C4-2B (cell line): Measurements from ENCODE around the gene BRWD1.
A peak's percentile ranks its signal among the peaks of the same experiment; 100 is the strongest.

Experiments used
- H3K27ac ChIP-seq: fragments of 450-650 bp; 2 replicates; pipeline ENCODE4 v1.5.1; 2017
- ZFX ChIP-seq: fragments of 450-650 bp; IDR thresholded peaks from 2 replicates; pipeline ENCODE4 v1.6.1; 2017
- TF ChIP-seq, protein P1 (sequence below): fragments of 450-650 bp; conservative IDR thresholded peaks from 2 replicates; pipeline ENCODE4 v1.5.1; 2017; ENCODE audit warnings: mild to moderate bottlenecking

BRWD1 gene

DNA sequence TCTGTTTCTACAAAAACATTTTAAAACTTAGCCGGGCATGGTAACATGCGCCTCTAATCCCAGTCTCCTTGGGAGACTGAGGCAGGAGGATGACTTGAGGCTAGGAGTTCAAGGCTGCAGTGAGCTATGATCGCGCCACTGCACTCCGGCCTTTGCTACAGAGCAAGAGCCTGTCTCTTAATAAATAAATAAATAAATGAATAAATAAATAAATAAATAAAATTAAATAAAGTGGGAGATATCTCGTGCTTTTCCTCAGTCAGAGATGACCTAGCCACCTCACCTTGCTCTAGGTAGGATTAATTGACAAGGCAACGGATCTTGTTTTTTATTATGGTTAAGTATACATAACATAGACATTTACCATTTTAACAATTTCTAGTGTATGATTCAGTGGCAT, 14.3 kb upstream of the BRWD1 start:
- no peak overlapping the region for H3K27ac ChIP-seq

DNA sequence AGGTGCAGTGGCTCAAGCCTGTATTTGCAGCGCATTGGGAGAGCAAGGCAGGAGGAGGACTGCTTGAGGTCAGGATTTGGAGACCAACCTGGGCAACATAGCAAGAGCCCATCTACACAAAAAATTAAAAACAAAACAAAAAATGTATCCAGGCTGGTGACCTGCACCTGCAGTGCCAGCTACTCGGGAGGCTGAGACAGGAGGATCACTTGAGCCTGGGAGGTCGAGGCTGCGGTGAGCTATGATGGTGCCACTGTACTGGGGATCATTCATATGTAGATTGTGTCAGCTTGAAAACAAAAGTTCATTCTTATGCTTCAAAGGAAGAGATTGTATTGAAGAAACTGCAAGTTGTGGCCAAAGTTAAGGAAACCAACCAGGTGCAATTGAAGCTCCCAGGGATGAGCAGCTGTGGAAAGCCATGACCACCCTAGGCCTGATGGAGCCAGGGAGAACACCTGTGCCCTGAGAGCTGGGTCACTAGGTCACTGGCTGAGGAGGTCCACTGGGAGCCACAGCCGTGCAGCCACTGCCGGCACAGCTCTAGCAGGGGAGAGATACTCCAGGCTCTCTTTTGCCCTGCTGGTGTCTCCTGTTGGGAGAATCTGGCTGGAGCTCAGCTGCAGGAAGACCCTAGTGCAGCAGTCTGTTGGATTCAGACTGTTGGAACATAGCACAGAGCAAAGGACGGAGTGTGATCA, 13.3 kb upstream of the BRWD1 start:
- no peak for TF ChIP-seq ZFX
- TF ChIP-seq, protein P1, sequence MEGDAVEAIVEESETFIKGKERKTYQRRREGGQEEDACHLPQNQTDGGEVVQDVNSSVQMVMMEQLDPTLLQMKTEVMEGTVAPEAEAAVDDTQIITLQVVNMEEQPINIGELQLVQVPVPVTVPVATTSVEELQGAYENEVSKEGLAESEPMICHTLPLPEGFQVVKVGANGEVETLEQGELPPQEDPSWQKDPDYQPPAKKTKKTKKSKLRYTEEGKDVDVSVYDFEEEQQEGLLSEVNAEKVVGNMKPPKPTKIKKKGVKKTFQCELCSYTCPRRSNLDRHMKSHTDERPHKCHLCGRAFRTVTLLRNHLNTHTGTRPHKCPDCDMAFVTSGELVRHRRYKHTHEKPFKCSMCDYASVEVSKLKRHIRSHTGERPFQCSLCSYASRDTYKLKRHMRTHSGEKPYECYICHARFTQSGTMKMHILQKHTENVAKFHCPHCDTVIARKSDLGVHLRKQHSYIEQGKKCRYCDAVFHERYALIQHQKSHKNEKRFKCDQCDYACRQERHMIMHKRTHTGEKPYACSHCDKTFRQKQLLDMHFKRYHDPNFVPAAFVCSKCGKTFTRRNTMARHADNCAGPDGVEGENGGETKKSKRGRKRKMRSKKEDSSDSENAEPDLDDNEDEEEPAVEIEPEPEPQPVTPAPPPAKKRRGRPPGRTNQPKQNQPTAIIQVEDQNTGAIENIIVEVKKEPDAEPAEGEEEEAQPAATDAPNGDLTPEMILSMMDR = no peak

More for the DNA sequence above, 14.3 kb upstream of the BRWD1 start:
- no peak for TF ChIP-seq ZFX
- TF ChIP-seq, protein P1 = no peak

DNA sequence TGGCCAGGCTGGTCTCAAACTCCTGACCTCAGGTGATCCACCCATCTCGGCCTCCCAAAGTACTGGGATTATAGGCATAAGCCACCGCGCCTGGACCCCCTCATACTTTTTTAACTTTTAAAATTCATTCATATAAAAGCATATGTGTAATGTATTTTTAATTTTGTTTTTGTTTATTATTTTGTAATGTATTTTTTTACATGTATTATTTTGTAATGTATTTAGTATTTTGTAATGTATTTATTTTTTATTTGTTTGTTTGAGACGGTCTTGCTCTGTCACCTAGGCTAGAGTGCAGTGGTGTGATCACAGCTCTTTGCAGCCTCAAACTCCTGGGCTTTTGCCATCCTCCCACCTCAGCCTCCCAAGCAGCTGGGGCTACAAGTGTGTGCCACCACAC, 12.0 kb upstream of the BRWD1 start:
- H3K27ac ChIP-seq = no peak overlapping the region
- TF ChIP-seq, protein P1 = no peak
- no peak for TF ChIP-seq ZFX

More for the DNA sequence above, 13.3 kb upstream of the BRWD1 start:
- no peak overlapping the region for H3K27ac ChIP-seq

DNA sequence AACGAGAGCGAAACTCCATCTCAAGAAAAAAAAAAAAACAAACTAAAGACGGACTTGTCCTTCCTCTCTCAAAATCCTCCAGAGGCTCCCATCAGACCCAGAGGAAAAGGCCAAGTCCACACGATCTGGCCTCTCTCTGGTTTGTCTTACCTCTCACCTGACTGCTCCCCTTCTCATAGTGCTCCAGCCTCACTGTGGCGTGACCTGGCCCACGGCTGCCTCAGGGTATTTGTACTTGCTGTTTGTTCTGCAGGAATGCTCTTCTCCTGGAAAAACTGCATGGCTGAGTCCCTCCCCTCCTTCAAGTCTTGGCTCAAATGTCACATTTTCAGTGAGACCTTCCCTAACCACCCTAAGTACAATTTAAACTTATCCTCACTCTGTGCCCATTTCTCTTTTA, 8.0 kb upstream of the BRWD1 start:
- TF ChIP-seq, protein P1 = no peak
- no peak for TF ChIP-seq ZFX
- peak overlapping the region; percentile 10; the same call in 1 of the 2 replicates for H3K27ac ChIP-seq

DNA sequence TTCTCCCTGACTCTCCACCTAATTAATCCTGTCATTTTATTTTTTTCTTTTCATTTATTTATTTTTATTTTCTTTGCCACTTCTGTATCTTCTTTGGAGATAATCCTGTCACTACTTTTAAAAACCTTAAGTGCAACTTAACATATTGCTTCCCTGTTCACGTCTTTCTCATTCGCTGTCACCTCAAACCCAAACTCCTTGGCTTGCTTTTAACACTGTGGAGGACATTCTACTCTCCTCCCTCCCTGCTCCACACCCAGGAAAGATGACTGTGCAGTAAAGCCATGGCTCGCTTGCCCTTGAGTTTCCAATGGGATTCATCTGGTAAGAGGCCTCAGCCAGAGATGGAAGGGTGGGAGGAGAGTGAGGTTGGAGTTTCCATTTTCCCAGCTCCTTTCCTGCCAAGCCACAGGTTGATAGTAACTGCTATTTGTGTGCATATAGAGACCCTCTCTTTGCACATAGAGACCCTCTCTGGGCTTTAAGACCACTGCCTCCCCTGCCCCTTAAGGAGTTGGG, 6.4 kb upstream of the BRWD1 start:
- no peak overlapping the region for H3K27ac ChIP-seq
- TF ChIP-seq ZFX = no peak
- TF ChIP-seq, protein P1 = no peak

DNA sequence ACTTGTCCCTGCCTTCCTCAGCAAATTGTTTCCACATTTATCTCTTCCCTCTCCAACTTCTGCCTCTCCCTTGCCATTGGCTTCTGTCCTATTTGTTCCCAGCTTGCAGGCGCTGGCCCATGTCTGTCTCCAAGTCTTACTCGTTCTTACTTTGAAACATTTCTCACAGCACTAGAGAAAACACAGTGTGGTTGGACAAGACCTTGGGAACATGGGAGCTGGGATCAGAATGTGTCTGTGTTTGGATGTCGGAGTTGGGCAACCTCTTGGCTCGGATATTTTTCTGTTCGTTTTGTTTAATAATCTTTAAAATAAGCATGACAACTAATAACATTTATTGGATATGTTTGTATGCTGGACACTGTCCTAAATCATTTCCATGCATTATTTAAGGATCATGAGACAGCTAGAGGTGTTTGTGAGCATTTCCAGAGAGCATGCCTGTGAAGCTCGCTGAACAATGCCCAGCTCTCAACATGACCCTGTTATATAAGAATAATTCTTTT, 5.9 kb upstream of the BRWD1 start:
- H3K27ac ChIP-seq = no peak overlapping the region
- TF ChIP-seq, protein P1 = no peak
- TF ChIP-seq ZFX = no peak
